ENCODE data around the gene SPATA12. TPM values are rescaled to one million over a fixed set of nuclear protein-coding genes. Genes with fewer than 3 reads are reported as not detected.

Gene SPATA12
- total RNA-seq, 1 experiment from 2014 or later: 0.47 TPM

GRCh38 chr3:57043518-57043917 lies 16.9 kb upstream of the SPATA12 start:
- BruUV-seq (replicated peaks): no TSS peak
- Histone ChIP-seq H3K27me3 (ENCODE audit: low read length) (no peaks in the 10 kb centered on the region), H3K4me2 (ENCODE audit: low read length) (no peak overlapping the region), H4K20me1 (ENCODE audit: low read length) (no peaks in the 10 kb centered on the region), H3K36me3 (ENCODE audit: low read depth, low read length) (no peaks in the 10 kb centered on the region), H3K27ac (ENCODE audit: low read length) (no peak overlapping the region), H2AFZ (ENCODE audit: low read length) (no peak overlapping the region), H3K4me1 (ENCODE audit: insufficient read depth, low read length) (no peaks in the 10 kb centered on the region), H3K79me2 (ENCODE audit: low read length) (no peaks in the 10 kb centered on the region), H3K9ac (ENCODE audit: low read length) (no peak overlapping the region), H3K9me3 (ENCODE audit: low read length) (no peaks in the 10 kb centered on the region), H3F3A (ENCODE audit: low read length, unreplicated experiment) (no peaks in the 10 kb centered on the region), H3K4me3 (ENCODE audit: low read length) (no peak overlapping the region), H3K9me2 (replicated peaks; ENCODE audit: low read length) (no peaks in the 10 kb centered on the region)
- no peak for DNase-seq
- CTCF ChIA-PET: no interaction called here
- POLR2A ChIA-PET (ENCODE audit: unreplicated experiment): no interaction called here
- ATAC-seq: no peak
- intact Hi-C loops (cut with micrococcal nuclease): no loop called here
- TF ChIP-seq EZH2phosphoT487 (IDR thresholded peaks at IDR 0.05; ENCODE audit: borderline replicate concordance, low read length) (no peak), EZH2 (IDR thresholded peaks at IDR 0.05; ENCODE audit: low read length, unreplicated experiment) (no peak), CTCF (conservative IDR thresholded peaks at IDR 0.05; ENCODE audit: low read depth, low read length) (no peak)

- no peaks in the 10 kb centered on the region for H3F3A ChIP-seq (ENCODE audit: low read length, unreplicated experiment)
- no peaks in the 10 kb centered on the region for H3K36me3 ChIP-seq (ENCODE audit: low read depth, low read length)
- ATAC-seq (no peak), DNase-seq (no peak)
- no peaks in the 10 kb centered on the region for H4K20me1 ChIP-seq (ENCODE audit: low read length)
- H3K4me1 ChIP-seq (ENCODE audit: insufficient read depth, low read length): no peaks in the 10 kb centered on the region
- H3K79me2 ChIP-seq (ENCODE audit: low read length): no peaks in the 10 kb centered on the region
- intact Hi-C loops (cut with micrococcal nuclease): no loop called here
- H3K4me3 ChIP-seq (ENCODE audit: low read length): no peak overlapping the region
- no peak for TF ChIP-seq EZH2phosphoT487 (IDR thresholded peaks at IDR 0.05; ENCODE audit: borderline replicate concordance, low read length)
- no peak for TF ChIP-seq CTCF (conservative IDR thresholded peaks at IDR 0.05; ENCODE audit: low read depth, low read length)
- TF ChIP-seq EZH2 (IDR thresholded peaks at IDR 0.05; ENCODE audit: low read length, unreplicated experiment): no peak
- BruUV-seq (replicated peaks): no TSS peak
- H3K27me3 ChIP-seq (ENCODE audit: low read length): no peaks in the 10 kb centered on the region
- no peak overlapping the region for H3K4me2 ChIP-seq (ENCODE audit: low read length)
- no peak overlapping the region for H2AFZ ChIP-seq (ENCODE audit: low read length)
- no peak overlapping the region for H3K9ac ChIP-seq (ENCODE audit: low read length)
- POLR2A ChIA-PET (ENCODE audit: unreplicated experiment): interaction anchor here (0.6 kb wide), 1 partner anchor 128 kb away, joined by 3 read pairs; no protein-coding TSS in a partner anchor
- H3K27ac ChIP-seq (ENCODE audit: low read length): no peak overlapping the region
- H3K9me3 ChIP-seq (ENCODE audit: low read length): no peaks in the 10 kb centered on the region
- CTCF ChIA-PET: no interaction called here
- H3K9me2 ChIP-seq (replicated peaks; ENCODE audit: low read length): no peaks in the 10 kb centered on the region
These were observed 14.2 kb upstream of the SPATA12 start for GRCh38 chr3:57046101-57046765.

- Histone ChIP-seq H3K27me3 (ENCODE audit: low read length) (no peaks in the 10 kb centered on the region), H3K4me1 (ENCODE audit: insufficient read depth, low read length) (no peaks in the 10 kb centered on the region), H4K20me1 (ENCODE audit: low read length) (no peaks in the 10 kb centered on the region), H3K27ac (ENCODE audit: low read length) (no peak overlapping the region), H2AFZ (ENCODE audit: low read length) (no peak overlapping the region), H3K9me3 (ENCODE audit: low read length) (no peaks in the 10 kb centered on the region), H3K4me2 (ENCODE audit: low read length) (no peak overlapping the region), H3F3A (ENCODE audit: low read length, unreplicated experiment) (no peaks in the 10 kb centered on the region), H3K79me2 (ENCODE audit: low read length) (no peaks in the 10 kb centered on the region), H3K9me2 (replicated peaks; ENCODE audit: low read length) (no peaks in the 10 kb centered on the region), H3K4me3 (ENCODE audit: low read length) (no peak overlapping the region), H3K36me3 (ENCODE audit: low read depth, low read length) (no peaks in the 10 kb centered on the region), H3K9ac (ENCODE audit: low read length) (no peak overlapping the region)
- no peak for TF ChIP-seq CTCF (conservative IDR thresholded peaks at IDR 0.05; ENCODE audit: low read depth, low read length)
- no peak for TF ChIP-seq EZH2 (IDR thresholded peaks at IDR 0.05; ENCODE audit: low read length, unreplicated experiment)
- TF ChIP-seq EZH2phosphoT487 (IDR thresholded peaks at IDR 0.05; ENCODE audit: borderline replicate concordance, low read length): no peak
- BruUV-seq (replicated peaks): no TSS peak
- ChIA-PET POLR2A (ENCODE audit: unreplicated experiment) (no interaction called here), CTCF (no interaction called here)
- ATAC-seq: no peak
- no peak for DNase-seq
- intact Hi-C loops (cut with micrococcal nuclease): no loop called here
These were observed 12.3 kb upstream of the SPATA12 start for GRCh38 chr3:57048052-57048671.
